C4-2B (cell line): ENCODE measurements around the gene KLHL22.

Source experiments
- H3K27ac ChIP-seq: fragments of 450-650 bp; 2 replicates; pipeline ENCODE4 v1.5.1; 2017
- CTCF ChIP-seq: fragments of 450-650 bp; conservative IDR thresholded peaks from 2 replicates; pipeline ENCODE4 v1.5.1; 2017; ENCODE audit warnings: mild to moderate bottlenecking
- ZFX ChIP-seq: fragments of 450-650 bp; IDR thresholded peaks from 2 replicates; pipeline ENCODE4 v1.6.1; 2017

Gene KLHL22

GRCh38 chr22:20430720-20431510 lies 64.7 kb downstream of the KLHL22 start:
- H3K27ac ChIP-seq: peak overlapping the region; percentile 83

GRCh38 chr22:20430101-20430719 lies 65.4 kb downstream of the KLHL22 start:
- peak overlapping the region; percentile 83 for H3K27ac ChIP-seq
- no peak for TF ChIP-seq ZFX
- no peak for TF ChIP-seq CTCF

More at GRCh38 chr22:20430720-20431510, 64.7 kb downstream of the KLHL22 start:
- TF ChIP-seq CTCF (no peak; the same call in 1 of the 2 replicates), ZFX (peak; percentile 24; the same call in 1 of the 2 replicates)

- TF ChIP-seq CTCF (no peak), ZFX (no peak)
- peak overlapping the region; percentile 83; the same call in 1 of the 2 replicates for H3K27ac ChIP-seq
Observed at GRCh38 chr22:20429254-20430100, 66.1 kb downstream of the KLHL22 start.

GRCh38 chr22:20428496-20429253 lies 66.9 kb downstream of the KLHL22 start:
- H3K27ac ChIP-seq: no peak overlapping the region
- no peak for TF ChIP-seq CTCF

GRCh38 chr22:20427945-20428417 lies 67.6 kb downstream of the KLHL22 start:
- TF ChIP-seq ZFX (no peak), CTCF (no peak)
- H3K27ac ChIP-seq: no peak overlapping the region

GRCh38 chr22:20427104-20427944 lies 68.3 kb downstream of the KLHL22 start:
- no peak for TF ChIP-seq CTCF
- no peak for TF ChIP-seq ZFX
- no peak overlapping the region for H3K27ac ChIP-seq
